Keratinocyte (primary cell): ENCODE data around the gene TNP2.
"Not testable (repeated sequence)": the region's sequence is repeated elsewhere in the genome, so short reads cannot be mapped to it uniquely, and the experiment has no call there.

Experiments used
- CTCF ChIP-seq, 3 experiments: IDR thresholded peaks in 1 of 3; conservative IDR thresholded peaks in 1 of 3; optimal IDR thresholded peaks in 1 of 3; 2 replicates in 2 of 3; 3 replicates in 1 of 3; pipeline versions ENCODE3 to v1.5.1; 2011; ENCODE audit warnings: low read length in 3 of 3, mild to moderate bottlenecking in 3 of 3, moderate library complexity in 2 of 3, control low read depth in 1 of 3, inconsistent platforms in 1 of 3; ENCODE audit not compliant: insufficient read depth in 2 of 3; ENCODE audit errors: extremely low read depth in 1 of 3
- EZH2 ChIP-seq: IDR thresholded peaks from one replicate; pipeline ENCODE4 v1.6.1; 2012; ENCODE audit warnings: inconsistent platforms, mild to moderate bottlenecking, low read length, moderate library complexity

- not testable (repeated sequence) for TF ChIP-seq CTCF (optimal IDR thresholded peaks at IDR 0.05 in 1 of 3, IDR thresholded peaks at IDR 0.05 in 1 of 3, conservative IDR thresholded peaks at IDR 0.05 in 1 of 3; ENCODE audit: extremely low read depth in 1 of 3, insufficient read depth in 2 of 3, low read length in 3 of 3); EZH2
Observed at GRCh38 chr16:11289696-11290095, 20.6 kb upstream of the TNP2 start.
